Measurements from ENCODE around the gene CD244.
"Not testable (repeated sequence)": the region's sequence is repeated elsewhere in the genome, so short reads cannot be mapped to it uniquely, and the experiment has no call there.

Gene CD244

GRCh38 chr1:160877221-160877620 lies 14.5 kb upstream of the CD244 start:
- no peak for DNase-seq

- no peak for DNase-seq
These were observed 13.6 kb upstream of the CD244 start for GRCh38 chr1:160876311-160876710.

GRCh38 chr1:160875591-160875990 lies 12.9 kb upstream of the CD244 start:
- DNase-seq, result not testable (repeated sequence)

GRCh38 chr1:160874935-160875334 lies 12.2 kb upstream of the CD244 start:
- no peak for DNase-seq

GRCh38 chr1:160868141-160868540 lies 5.5 kb upstream of the CD244 start:
- DNase-seq, result no peak

GRCh38 chr1:160867651-160868050 lies 5.0 kb upstream of the CD244 start:
- not testable (repeated sequence) for DNase-seq

GRCh38 chr1:160866695-160867260 lies 4.1 kb upstream of the CD244 start:
- DNase-seq, result no peak

- no peak for DNase-seq
These were observed 3.5 kb upstream of the CD244 start for GRCh38 chr1:160866001-160866694.

- DNase-seq, result no peak
These were observed 2.6 kb upstream of the CD244 start for GRCh38 chr1:160865337-160865736.

GRCh38 chr1:160864173-160864572 lies 1.5 kb upstream of the CD244 start:
- no peak for DNase-seq

- DNase-seq, result no peak
These were observed 1.1 kb upstream of the CD244 start for GRCh38 chr1:160863774-160864131.

GRCh38 chr1:160863061-160863773 lies 530 bp upstream of the CD244 start:
- no peak for DNase-seq

- no peak for DNase-seq
These were observed 1.7 kb downstream of the CD244 start for GRCh38 chr1:160860840-160861505.

- DNase-seq, result no peak
These were observed 3.5 kb downstream of the CD244 start for GRCh38 chr1:160859166-160859565.

- no peak for DNase-seq
These were observed 4.2 kb downstream of the CD244 start for GRCh38 chr1:160858507-160858906.

GRCh38 chr1:160858097-160858496 lies 4.6 kb downstream of the CD244 start:
- no peak for DNase-seq

- no peak for DNase-seq
These were observed 7.3 kb downstream of the CD244 start for GRCh38 chr1:160855181-160855981.

- no peak for DNase-seq
These were observed 8.9 kb downstream of the CD244 start for GRCh38 chr1:160853754-160854153.

- DNase-seq, result no peak
These were observed 9.7 kb downstream of the CD244 start for GRCh38 chr1:160853014-160853413.

GRCh38 chr1:160850993-160851392 lies 11.7 kb downstream of the CD244 start:
- DNase-seq, result no peak

- no peak for DNase-seq
These were observed 12.1 kb downstream of the CD244 start for GRCh38 chr1:160850541-160850940.

GRCh38 chr1:160846281-160846680 lies 16.4 kb downstream of the CD244 start:
- no peak for DNase-seq

Data from retina (tissue), 1 donor.